Stimulated activated CD8-positive, alpha-beta memory T cell treated with anti-CD3 and anti-CD28 coated beads, Interleukin-7, amount 100 ng/mL, for 24 hours (primary cell): ENCODE results near the gene SEC31B.

Source experiments
- DNase-seq: peaks from one replicate; pipeline ENCODE4 v3.0.0-alpha.2; 2020; ENCODE audit warnings: low read depth

The SEC31B gene, protein sequence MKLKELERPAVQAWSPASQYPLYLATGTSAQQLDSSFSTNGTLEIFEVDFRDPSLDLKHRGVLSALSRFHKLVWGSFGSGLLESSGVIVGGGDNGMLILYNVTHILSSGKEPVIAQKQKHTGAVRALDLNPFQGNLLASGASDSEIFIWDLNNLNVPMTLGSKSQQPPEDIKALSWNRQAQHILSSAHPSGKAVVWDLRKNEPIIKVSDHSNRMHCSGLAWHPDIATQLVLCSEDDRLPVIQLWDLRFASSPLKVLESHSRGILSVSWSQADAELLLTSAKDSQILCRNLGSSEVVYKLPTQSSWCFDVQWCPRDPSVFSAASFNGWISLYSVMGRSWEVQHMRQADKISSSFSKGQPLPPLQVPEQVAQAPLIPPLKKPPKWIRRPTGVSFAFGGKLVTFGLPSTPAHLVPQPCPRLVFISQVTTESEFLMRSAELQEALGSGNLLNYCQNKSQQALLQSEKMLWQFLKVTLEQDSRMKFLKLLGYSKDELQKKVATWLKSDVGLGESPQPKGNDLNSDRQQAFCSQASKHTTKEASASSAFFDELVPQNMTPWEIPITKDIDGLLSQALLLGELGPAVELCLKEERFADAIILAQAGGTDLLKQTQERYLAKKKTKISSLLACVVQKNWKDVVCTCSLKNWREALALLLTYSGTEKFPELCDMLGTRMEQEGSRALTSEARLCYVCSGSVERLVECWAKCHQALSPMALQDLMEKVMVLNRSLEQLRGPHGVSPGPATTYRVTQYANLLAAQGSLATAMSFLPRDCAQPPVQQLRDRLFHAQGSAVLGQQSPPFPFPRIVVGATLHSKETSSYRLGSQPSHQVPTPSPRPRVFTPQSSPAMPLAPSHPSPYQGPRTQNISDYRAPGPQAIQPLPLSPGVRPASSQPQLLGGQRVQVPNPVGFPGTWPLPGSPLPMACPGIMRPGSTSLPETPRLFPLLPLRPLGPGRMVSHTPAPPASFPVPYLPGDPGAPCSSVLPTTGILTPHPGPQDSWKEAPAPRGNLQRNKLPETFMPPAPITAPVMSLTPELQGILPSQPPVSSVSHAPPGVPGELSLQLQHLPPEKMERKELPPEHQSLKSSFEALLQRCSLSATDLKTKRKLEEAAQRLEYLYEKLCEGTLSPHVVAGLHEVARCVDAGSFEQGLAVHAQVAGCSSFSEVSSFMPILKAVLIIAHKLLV

DNA sequence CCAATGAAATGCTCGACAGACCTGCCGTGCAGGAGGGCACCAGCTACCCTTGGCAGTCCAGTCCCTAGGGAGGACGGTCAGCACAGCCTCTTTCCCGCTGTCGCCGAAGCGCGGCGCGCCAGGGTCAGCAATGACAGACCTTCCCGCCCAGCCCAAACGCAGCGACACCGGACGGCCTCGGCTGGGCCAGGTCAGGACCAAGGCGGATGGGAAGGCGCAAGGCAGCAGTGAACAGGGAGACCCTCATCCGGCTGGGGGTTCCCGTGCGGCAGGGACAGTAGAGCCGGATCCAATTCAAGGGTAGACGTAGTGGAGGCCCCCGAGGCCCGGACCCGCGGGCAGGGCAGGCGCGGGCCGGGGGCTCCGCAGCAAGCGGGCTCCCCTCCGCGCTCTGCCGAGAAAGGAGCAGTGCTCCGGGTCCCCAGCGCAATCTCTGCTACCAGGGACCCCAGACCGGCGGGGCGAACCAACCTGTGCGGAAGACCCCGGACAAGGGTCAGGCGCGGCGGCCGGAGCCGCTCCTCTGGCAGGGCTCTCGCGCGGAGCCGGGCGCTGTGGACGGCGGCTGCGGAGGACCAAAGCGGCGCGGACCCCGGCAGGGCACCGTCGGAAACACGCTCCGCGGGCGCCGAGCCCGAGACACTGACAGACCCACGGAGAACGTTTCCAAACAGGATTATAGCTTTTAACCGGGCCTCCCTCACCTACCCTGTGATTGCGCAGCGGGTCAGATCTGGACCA lies at the start of gene SEC31B:
SEC31B (minus strand) TSS at position 551 of the 741 bp plus-strand sequence. CDS start 2,909 bp downstream, outside the sequence.
- DNase-seq = no peak

DNA sequence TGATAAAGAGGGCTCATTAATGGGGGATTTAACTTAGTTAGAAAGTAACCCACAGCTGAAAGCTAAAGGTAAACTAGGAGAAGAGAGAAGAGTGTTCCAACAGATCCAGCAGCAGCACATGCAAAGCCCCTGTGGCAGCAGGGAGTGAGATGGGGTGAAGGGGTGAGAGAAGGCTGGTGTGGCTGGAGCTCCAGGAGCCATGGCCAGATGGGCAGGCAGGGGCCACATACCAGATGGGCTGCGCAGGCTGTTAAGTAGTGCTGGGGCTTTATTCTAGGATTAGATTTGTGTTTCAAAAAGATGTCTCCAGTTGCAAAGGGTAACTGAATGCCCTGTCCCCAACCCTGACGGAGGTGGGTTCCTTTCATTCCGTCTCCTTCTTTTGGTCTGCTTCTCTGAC lies 49.3 kb upstream of the SEC31B start:
- DNase-seq = no peak

DNA sequence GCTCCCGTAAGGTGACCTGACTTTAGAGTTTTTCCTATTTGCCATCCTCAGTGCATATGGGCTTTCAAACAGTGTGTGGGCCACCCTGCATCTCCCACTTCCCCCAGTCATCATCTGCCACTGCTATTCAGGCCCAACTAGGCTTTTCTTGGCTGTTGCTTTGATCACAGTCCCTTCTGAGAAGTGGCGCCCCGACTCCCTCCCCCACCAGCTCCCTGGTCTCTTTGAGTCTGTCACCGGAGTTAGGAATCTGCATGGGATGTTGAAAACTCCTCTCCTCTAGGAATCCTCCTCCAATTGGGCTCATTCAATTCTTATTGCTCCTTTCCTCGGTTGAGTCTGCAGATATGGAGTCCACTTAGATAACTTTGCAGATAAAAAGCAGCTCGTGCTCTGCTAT lies 48.2 kb upstream of the SEC31B start:
- no peak for DNase-seq

DNA sequence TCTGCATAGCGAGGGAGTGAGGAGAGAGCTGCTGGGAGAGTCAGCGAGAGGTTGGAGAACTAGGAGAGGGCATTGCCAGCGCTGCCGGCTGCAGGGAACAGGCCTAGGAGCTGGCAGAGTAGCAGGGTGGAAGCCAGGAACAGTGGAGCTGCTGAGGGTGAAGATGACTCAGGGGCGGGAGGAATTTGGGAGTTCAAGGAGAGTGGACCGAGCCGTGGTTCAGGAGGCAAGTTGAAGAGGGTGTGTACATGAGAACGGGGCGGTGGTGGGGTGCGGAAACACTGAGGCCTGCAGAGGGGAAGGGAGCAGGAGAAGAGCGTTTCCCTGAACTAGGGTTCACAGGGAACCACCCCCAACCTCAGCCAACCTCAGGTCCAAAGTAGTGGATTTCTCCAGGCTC lies 47.6 kb upstream of the SEC31B start:
- no peak for DNase-seq

DNA sequence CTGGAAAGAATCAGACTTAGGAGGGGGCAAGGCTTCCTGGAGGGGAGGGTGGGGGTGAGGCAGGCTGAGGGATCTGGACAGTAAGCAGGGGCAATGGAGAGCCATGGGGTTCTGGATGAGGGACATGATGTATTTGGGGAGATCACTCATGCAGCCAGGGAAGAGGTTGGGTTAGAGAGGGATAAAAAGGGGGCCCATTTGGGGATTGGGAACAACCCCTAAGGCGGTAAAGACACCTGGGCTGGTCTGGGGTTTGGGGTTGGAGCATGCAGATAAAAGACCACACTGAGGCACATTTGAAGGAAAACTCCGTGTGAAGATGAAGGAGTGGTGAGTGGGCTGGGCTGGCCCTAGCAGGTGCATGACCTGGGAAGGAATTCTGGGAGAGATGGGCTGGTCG lies 46.9 kb upstream of the SEC31B start:
- no peak for DNase-seq

DNA sequence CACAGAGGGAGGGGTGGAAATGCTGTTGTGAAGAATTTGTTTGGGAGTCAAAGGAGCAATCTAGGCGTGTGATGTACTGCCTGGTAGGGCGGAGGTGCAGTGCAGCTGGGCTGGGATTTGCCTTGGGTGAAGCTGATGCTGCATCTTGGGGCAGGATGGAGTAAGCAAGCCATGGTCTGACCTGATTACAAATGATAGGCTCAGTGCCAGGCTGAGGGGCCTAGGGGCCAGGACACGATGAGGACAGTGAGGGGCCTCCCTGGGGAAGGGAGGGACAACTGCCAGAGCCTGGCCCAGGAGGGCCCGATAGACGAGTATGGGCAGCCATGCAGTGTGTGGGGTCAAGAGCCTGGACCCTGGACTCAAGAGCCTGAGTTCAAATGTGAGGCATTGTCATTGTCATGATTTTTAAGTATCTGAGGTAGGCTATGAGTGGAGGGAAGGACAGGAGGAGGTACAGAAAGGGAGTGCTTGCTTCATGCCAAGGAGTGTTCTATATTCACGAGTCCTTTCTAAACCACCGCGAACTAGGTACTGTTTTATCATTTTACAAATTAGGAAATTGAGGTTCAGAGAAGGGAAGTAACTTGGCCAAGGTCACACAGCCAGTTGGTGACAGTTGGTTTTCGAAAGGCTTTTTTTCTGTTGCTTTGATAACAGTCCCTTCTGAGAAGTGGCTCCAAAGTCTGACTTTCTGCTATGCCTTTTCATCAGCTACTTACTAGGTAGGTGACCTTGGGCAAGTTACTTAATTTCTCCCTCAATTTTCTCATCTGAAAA lies 45.7 kb upstream of the SEC31B start:
- no peak for DNase-seq

DNA sequence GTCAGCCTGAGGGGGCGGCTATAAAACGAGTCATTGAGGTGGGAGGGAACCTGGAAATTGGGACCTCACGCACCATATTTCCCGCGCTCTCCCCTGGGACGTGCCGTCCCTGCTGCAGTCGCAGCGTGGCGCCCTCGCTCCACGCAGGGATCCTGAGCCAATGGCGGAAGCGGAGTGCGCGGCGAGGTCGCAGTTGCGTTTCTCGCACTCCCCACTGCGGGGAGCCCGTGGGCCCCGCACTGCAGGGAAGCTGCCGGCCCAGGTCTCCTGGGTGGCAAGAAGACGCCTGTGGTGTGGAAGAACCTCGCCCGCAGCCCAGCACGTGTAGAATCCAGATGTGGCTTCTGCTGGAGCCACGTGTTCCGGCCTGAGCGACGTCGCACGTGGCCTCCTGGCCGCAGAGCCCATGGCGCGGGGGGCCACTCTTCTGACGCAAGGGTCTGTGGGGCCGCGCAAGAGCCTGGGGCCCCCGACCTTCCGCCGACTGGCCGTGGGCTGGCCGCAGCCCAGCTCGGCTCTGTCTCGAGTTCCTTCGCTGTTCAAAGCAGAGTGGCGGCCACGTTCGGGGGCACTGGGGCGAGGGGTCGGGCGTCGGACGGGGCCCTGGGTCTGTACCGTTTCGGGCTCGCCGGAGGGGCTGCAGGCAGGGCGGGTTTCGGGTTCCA lies 42.5 kb upstream of the SEC31B start:
- DNase-seq = peak; percentile 52

DNA sequence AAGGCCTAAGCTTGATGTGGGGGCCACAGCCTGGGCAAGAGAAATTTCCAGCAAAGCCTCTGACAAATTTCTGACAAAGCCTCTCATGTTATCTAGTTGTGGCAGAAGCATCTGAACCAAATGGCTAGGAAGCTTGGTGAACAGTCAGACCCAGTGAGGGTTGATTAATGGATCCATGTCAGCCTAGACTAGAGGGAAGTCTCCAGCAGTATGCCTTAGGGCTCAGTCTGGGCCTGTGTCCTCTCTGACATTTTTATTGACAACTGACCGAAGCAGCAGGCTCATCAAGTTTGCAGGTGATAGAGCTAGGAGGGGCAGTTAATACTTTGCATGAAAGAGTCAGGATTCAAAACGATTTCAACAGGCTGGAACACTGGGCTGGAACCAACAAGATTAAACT lies 41.3 kb upstream of the SEC31B start:
- DNase-seq = no peak

DNA sequence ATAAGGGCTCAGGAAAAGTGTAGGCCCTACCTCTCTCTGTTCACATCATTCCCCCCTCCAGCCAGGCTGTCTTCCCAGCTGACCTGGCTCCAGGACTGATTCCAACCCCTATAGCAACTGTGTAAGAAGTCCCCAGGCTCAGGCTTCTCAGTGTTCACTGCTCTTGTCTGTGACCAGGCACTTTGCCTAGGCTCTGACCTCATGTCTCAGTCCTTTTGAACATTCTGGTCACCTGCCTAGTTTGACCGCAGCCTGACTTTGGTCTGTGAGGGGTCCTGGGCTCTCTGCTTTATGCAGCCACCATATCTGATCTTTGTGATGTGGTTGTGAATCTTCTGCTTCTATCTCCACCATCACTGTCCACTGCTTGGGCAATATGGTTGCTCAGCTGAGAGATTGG lies 40.6 kb upstream of the SEC31B start:
- no peak for DNase-seq

DNA sequence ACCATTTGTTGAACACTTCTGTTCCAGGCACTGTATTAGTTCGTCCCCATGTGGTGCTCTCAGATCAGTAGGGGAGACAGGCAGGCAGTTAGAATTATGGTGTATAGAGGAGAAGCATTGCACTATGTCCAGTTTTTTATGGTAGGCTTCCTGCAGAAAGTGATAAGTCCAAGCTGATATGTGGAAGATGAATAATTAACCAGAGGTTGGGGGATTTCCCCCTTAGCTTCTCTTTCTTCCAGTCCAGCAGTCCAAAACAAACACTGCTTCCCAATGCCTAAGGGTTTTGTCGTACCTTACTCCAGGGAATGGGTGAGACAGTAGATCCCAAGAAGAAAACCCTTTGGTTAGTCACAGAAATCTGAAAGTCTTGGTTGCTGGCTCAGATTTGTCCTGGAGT lies 35.2 kb upstream of the SEC31B start:
- no peak for DNase-seq

DNA sequence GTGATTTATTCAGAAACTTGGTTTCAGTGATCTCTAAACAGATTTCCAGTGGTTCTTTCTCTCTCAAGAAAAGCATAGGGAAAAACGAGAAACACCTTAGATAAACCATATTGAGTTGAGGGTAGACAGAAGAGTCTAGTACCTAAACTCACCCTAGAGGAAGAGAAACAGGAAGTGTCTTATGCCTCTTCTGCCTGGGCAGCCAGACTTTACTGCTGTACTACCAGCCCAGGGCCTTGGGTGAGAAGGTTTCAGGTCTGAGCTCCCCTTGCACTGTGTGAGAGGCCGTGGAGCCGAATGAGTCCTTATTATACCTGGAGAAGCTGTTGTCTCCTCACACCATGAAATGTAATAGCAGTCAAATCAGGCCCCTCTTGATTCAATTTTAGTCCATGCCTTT lies 34.3 kb upstream of the SEC31B start:
- DNase-seq = no peak

DNA sequence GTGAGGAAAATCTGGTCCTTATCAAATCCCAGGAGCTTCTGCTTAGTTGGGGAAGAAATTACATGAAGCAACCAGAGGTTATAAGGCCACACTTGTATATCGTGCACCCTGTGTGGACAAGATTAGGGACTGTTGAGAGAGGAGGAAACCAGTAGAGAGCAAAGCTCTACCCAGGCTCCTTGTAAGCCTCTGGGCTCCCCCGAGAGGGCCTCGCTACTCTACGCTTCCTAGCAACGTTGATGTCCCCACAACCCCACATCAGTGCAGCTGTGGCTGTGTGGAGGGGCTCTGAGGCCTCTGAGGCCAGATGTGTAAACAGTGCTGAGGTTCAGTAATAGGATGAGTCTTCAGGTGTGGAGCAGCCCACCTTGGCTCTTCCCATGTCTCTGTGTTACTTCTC lies 32.1 kb upstream of the SEC31B start:
- DNase-seq = no peak

DNA sequence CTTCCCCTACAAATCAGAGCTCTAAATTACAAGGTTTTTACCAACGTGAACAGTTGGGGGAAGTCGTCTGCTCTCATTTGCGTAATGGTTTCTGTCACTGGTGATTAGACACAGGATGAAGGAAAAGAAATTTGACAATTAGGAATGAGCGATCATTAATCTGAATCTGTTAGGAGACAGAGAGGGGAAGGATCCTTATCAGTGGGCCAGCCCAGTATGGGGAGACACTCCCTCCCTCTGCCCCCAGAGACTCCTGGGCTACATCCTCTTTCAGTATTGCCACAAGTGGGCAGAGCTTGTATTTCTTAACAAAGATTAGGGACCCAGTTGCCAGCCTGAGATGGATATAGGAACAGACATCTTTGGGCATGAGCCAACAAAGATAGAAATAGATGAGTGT lies 31.5 kb upstream of the SEC31B start:
- DNase-seq = no peak

DNA sequence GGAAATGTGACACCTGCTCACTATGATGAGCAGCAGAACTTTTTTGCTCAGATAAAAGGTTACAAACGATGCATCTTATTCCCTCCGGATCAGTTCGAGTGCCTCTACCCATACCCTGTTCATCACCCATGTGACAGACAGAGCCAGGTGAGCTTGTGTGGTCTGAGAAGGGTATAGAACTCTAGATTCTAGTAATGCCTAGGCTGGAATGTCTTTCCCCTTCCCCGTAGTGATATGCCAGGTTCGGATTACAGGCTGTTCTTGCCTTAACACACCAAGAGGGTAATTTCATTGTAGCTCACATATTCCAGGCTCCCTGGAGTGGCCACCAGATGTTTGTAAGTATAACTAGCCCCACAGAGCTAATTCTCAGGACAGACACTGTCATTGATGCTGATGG lies 25.3 kb upstream of the SEC31B start:
- DNase-seq = no peak

DNA sequence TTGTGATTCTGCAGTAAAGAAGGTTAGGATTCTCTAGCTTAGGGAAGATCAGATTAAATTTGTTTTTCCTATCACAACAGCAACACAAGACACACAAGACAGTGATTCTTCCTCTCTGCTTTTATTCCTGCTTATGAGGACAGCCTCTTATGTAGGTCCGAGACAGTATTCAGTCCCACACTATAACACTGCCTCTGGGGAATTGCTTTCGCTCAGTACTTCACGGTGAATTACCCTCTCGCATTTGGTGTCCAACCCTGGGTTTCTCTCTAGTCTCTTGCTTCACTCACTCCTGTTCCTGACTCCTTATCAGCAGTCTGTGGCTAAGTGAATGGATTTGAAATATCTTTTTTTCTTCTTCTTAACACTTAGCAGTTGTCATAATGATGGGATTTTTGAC lies 17.8 kb upstream of the SEC31B start:
- no peak for DNase-seq

DNA sequence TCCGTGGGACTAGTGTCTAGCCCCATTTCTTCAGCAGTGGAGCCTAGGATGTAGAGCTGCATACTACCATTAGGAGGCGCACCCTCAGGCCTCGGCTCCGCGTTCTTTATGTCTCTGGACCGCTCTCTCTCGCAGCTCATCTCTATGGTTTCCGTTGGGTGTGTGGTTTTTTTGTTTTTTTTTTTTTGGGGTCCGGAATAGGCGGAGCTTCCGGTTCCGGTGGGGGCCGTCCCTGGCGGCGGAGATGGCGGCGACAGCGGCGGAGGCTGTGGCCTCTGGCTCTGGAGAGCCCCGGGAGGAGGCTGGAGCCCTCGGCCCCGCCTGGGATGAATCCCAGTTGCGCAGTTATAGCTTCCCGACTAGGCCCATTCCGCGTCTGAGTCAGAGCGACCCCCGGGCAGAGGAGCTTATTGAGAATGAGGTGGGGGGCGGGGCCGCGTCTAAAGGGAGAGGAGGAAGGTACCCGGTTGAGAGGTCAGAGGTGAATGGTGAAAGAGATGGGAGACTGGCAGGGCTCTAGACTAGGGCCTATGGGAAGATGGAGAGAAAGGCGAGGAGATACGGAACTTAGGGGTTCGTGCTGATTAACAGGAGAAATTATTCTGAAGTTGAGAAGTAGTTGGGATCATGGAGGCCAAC lies 16.2 kb upstream of the SEC31B start, which contains the start of gene HIF1AN:
HIF1AN (plus strand) TSS at position 229 of the 639 bp plus-strand sequence; CDS start at position 245, 16 bp downstream.
- peak; percentile 68 for DNase-seq

DNA sequence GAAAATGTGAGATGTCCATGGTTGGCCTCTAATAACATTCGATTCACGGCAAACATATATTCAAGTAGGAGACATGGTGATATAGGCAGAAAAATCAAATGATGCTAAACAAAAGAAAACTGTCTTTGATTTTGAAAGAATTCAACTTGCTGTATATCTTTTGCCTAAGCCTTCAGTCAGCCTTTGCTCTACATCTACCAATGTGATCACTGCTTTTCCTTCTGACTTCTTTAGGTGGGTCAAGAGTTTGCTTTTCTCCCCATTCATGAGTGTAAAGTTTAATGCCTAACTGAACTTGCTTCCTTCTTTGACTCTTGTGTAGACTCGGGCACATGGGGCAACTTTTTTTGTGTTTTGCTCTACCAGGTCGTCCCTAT lies 15.7 kb upstream of the SEC31B start:
- no peak for DNase-seq

DNA sequence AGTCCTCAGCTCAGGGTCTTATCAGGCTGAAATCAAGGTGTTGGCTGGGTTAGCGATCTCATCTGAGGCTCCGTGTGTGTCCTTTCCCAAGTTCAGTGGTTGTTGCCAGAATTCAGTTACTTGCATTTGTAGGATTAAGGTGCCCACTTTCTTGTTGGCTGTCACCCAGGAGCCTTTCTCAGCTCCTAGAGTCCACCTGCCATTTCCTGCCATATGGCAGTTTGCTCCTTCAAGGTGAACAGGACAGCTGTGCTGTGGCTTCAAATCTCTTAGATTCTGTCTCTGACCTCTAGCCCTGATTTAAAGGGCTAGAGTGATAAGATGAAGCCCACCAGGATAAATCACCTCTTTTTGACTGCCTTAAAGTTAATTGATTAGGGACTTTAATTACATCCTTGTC lies 15.1 kb upstream of the SEC31B start:
- no peak for DNase-seq

DNA sequence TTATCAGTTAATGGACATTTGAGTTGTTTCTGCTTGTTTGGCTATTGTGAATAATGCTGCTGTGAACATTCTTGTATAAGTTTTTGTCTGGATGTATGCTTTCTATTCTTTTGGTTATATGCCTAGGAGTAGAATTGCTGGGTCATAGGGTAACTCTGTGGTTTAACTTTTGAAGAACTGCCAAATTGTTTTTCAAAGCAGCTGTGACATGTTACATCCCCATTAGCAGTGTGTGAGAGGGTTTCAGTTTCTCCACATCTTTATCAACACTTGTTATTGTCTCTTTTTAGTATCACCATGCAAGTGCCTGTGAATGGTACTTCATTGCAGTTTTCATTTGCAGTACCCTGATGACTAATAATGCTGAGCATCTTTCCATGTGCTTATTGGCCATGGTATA lies 12.1 kb upstream of the SEC31B start:
- no peak for DNase-seq
